GM18868 (cell line): Measurements from ENCODE around the gene DHX57.

Experiments used
- ATAC-seq: cut with Tn5 transposase; IDR thresholded peaks from one replicate; pipeline ENCODE4 v1.9.1; 2021; ENCODE audit warnings: mild to moderate bottlenecking, moderate library complexity; ENCODE audit not compliant: unreplicated experiment

The DHX57 gene

DNA sequence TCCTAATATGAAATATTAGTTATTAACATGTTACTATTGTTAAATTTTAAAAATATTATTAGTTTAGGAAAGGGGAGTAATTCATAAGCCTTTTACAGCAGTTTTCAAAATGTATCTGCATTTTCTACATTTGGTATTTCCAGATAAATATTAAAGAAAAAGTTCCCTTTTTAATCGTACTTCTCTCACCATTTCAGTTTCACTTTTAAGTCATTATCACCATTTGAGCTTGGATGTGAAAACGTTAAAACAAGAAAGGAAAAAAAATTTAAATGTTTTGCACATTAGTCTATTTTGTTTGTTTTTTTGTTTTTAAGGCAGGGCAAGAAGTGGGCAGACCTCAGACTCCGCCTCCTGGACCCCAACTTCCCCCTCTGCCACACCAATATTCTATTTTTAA is 121.2 kb downstream of the DHX57 start:
- no peak for ATAC-seq

DNA sequence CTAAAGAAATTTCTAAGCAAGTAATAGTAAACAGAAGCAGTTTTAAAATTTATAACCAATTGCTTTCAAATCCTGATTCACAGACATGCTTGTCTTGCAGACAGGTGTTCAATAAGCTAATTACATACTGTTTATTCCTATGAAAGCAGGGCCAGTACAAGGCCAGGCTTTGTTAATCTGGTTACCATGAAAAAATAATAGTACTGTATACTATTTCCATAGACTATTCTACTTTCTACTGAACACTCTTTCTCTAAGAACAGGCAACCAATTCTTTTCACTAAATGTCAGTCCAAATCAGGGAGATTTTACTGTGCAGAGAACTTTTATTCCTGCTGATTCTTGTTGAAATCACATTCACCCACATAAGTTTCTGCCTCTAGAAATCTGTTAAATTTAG is 121.7 kb downstream of the DHX57 start:
- no peak for ATAC-seq

DNA sequence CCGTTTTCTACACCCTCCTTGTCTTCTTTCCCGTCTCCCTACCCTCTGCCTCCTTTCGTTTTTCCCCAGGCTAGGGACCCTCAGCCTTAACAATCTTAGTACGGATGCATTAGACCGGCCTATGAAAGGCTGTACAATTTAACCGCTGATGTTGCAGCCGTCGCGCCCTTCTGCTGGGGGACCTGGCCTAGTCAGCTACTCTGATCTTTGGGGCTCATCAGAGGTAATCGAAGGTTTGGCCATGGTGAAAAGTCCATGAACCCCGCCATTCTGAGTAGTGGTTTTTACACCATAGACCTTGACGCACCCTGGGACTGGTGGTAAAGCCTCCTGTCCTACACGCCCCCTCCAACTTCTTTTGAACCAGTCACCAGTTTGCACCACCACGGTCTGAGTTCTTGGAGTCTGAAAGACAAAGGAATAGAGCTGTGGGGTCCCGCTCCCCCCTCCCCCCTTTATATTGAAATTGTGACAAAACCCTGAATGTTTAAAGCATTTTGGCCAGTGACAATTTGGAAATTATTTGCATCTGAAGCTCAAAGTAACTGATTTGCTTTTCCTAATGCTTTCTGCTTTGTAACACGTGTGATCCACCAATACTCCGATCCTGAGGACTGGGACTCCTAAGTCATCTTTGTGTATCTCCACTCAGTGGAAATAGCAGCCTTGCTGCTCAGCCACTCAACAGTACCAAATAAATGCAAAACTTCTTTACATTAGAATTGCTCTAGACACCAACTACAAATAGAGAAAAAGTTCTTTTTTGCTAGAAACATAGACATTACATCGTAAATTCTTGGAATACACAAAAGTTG is 123.9 kb downstream of the DHX57 start:
- no peak for ATAC-seq

DNA sequence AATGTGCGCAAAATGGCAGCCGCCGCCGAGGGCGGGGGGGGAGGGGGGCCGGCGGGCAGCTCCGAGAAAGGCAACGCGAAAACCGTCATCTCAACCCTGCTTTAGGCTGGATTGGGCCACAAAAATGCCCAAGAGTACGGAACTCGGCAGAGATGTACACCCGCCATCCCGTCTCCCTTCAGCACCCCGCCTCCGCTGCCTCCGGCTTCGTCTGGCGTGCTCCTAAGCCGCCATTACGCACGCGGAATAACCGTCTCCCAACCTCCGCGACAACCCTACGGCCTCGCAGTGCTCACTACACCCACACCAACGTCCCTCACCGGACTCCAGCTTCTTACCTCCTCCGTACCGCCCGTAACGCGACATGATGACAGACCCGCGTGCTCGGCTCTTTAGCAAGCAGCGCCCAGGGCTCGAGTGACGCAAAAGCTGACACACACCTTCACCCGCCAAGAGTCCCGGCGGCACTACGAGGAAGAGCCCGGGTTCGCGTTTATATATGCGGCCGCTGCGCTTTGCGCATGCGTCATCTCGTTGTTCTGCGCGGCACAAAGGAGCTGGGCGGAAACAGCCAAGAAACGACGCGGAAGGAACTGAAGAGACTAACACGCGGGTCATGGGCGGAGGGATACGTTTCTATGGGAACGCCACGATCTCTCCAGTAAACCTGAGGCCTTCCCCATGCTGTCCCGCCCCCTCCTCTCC is 124.7 kb downstream of the DHX57 start, which contains the start of gene SRSF7:
TSS of gene SRSF7 (minus strand) at position 471 of the 705 bp plus-strand sequence. CDS start at position 366, 105 bp downstream.
- ATAC-seq = peak; percentile 73

DNA sequence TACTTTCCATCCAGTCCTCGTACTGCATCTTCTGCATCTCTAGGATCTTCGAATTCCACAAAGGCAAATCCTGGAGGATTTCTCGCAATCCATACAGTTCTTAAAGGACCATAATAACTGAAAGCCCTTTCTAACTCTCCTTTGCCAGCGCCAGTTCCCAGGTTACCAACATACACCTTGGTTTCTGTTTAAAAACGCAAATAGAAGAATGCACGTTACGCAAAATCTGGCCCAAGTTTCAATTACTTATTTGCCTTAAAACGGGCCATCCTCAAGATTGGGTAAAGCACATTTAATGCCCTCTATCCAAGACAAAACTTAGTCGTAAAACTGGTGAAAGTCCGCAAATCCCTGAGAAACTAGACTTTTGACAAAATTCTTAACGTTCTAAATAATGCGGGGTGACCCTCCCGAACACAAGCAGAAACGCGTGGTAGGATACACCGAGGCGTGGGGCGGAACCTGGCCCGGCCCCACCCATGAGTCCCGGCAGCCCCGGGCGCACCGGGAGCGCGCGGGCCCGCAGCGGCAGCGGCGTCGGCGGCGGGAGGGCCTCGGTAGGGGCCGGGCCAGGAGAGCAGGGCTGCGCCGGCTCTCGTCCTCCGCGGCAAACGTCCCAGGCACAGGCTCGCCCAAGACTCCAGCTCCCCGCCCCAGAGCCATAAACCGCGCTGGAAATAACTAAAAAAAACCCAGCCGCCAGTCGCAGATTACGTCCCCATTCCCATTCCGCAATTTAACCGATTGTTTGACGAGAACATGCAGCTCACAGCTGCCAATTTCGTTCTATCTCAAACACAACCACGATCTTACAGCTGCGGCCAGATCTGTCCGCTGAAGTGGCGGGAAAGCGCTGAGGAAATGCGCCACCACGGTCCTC is 125.5 kb downstream of the DHX57 start:
- ATAC-seq = peak; percentile 35

DNA sequence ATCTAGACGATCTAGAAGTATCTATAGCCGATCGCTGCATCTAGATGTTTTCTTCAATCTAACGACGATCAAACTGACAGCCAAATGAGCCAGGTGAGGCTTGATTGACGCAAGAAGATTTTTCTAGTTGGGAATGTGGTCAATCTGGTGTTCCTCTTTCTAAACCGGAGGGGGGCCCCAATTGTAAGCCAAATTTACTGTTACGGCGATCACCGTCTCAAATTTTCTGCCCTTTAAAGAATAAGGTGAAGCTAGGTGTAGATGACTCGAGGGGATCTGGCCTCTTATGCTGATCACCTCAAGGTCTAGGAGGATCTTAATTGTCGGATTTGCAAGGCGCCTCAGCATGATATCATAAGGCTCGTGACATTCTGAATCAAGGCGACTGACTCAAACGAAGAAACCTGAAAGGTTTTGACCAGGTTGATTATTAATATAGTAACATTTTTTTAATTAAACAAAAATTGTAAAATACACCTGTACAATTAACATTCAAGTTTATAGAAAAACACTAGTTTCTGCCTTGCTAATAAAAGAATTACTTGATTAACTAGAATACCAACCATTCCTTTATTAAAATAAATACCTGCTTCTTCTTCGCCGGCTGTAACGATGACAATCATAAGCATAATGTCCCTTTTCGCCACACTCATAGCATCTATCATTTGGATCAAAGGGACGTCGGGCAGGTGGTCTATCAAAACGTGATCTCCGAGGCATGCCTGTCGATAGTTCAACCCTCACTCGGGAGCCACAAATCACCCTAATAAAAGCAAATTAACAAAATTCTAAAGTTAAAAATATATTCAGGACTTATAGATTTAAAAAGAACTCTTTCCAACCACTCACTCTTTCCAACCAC is 126.6 kb downstream of the DHX57 start:
- no peak for ATAC-seq

DNA sequence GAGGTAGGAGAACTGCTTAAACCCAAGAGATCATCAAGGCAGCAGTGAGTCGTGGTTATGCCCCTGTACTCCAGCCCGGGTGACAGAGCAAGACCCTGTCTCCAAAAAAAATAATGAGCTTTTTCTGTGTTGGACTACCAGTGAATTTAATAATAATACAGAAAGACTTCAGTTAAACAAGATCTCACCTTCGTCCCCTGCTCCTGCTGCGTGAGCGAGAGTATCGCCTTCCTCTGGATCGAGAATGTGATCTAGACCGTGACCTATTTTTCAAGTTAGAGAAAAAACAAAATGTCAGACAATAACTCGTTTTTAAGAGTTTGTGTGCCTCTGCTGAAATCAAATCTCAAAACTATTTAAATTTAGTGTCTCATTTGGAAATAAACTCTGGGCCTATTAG is 127.3 kb downstream of the DHX57 start:
- ATAC-seq = no peak

DNA sequence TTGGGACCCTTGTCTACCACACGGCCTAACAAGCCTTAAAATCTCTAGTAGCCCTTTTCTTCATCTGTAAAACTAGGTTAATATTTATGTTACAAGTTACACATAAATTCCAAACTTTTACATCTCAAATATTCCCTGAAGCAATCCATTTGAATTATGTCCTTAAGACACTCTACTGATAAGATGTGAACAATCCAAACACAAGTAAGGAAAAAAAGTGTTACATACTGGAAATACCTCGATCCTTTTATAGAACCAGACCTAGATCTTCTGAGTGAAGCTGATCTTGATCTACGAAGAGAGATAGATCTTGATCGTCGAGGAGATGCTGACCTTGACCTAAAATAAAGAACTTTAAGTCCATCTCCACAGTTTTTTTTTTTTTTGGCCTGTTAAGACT is 127.9 kb downstream of the DHX57 start:
- ATAC-seq = no peak
